GM12878 (cell line): ENCODE measurements around the gene PROX2. TPM values are rescaled to one million over a fixed set of nuclear protein-coding genes. Genes with fewer than 3 reads are reported as not detected.

Experiments used
- ATAC-seq: fragments of 200-7000 bp; cut with Tn5 transposase; 3 replicates; pipeline ENCODE4 v1.9.1; 2020; ENCODE audit warnings: mild to moderate bottlenecking, moderate library complexity
- BruUV-seq: library from RNA; stranded (reverse); fragments of 400-500 nt; replicated peaks from 2 replicates; lab custom pipeline; 2021; lab: Mats Ljungman, UMichigan
- CTCF ChIA-PET: fragments of 300-600 bp; sonication (Branson Sonifier 250); formaldehyde crosslinking; extraction: SDS; loops from one replicate; lab custom pipeline; 2021; ENCODE audit warnings: inconsistent platforms; lab: Yijun Ruan, JAX
- POLR2A ChIA-PET: fragments of 350-600 bp; formaldehyde crosslinking; extraction: SDS; loops from one replicate; lab custom pipeline; 2021; ENCODE audit warnings: inconsistent platforms; lab: Charles Lee
- RAD21 ChIA-PET: fragments of 300-600 bp; sonication (Branson Sonifier 250); formaldehyde crosslinking; loops from one replicate; lab custom pipeline; 2023; ENCODE audit warnings: antibody characterized with exemption; ENCODE audit not compliant: unreplicated experiment; lab: Charles Lee
- SMC1A ChIA-PET: fragments of 300-600 bp; sonication (Branson Sonifier 250); formaldehyde crosslinking; loops from one replicate; lab custom pipeline; 2023; ENCODE audit not compliant: unreplicated experiment, uncharacterized antibody; lab: Charles Lee
- DNase-seq: peaks from one replicate; pipeline ENCODE4 v3.0.0-alpha.2; 2011; ENCODE audit warnings: low read depth, low spot score
- FAIRE-seq: peaks from 3 replicates; lab custom pipeline; 2011; peaks lifted over from hg19 to GRCh38; lab: Jason Lieb, UNC
- H2AFZ ChIP-seq: 2 replicates; pipeline ENCODE4 v1.6.0; 2011; ENCODE audit warnings: low read depth, low read length, control low read depth; ENCODE audit not compliant: control insufficient read depth
- H3K27ac ChIP-seq: 2 replicates; pipeline ENCODE4 v1.5.1; 2011; ENCODE audit warnings: control low read depth; ENCODE audit not compliant: control insufficient read depth, insufficient read depth
- H3K27me3 ChIP-seq, 2 experiments: replicated peaks in 1 of 2; 2 replicates each; pipeline versions ENCODE4 v1.6.0 to v1.6.1; 2011; ENCODE audit warnings: low read length in 1 of 2; ENCODE audit not compliant: control insufficient read depth in 2 of 2, insufficient read depth in 2 of 2
- H3K36me3 ChIP-seq, 2 experiments: 2 replicates each; pipeline ENCODE4 v1.5.1; 2011; ENCODE audit warnings: low read length in 1 of 2; ENCODE audit not compliant: control insufficient read depth in 2 of 2, insufficient read depth in 2 of 2
- H3K4me1 ChIP-seq: 2 replicates; pipeline ENCODE4 v1.6.1; 2011; ENCODE audit warnings: mild to moderate bottlenecking, low read length, moderate library complexity, mixed read lengths; ENCODE audit not compliant: control insufficient read depth, insufficient read depth
- H3K4me2 ChIP-seq: 2 replicates; pipeline ENCODE4 v1.6.0; 2011; ENCODE audit warnings: control low read depth; ENCODE audit not compliant: control insufficient read depth, insufficient read depth
- H3K4me3 ChIP-seq: fragments of 200-600 bp; sonication (generic); 2 replicates; pipeline ENCODE4 v1.5.1; 2016
- H3K79me2 ChIP-seq: 2 replicates; pipeline ENCODE4 v1.6.0; 2011; ENCODE audit warnings: low read length; ENCODE audit not compliant: control insufficient read depth, insufficient read depth
- H3K9ac ChIP-seq: 2 replicates; pipeline ENCODE4 v1.8.0; 2011; ENCODE audit warnings: low read length, control low read depth, mixed read lengths; ENCODE audit not compliant: control insufficient read depth, insufficient read depth
- H3K9me3 ChIP-seq: replicated peaks from 3 replicates; pipeline ENCODE4 v1.5.1; 2011; ENCODE audit warnings: mild to moderate bottlenecking, low read length; ENCODE audit not compliant: control insufficient read depth, insufficient read depth
- H4K20me1 ChIP-seq: 2 replicates; pipeline ENCODE4 v1.6.0; 2011; ENCODE audit not compliant: control insufficient read depth, insufficient read depth
- ASH2L ChIP-seq: fragments of 300-600, 200-600 bp; sonication (generic); IDR thresholded peaks from 2 replicates; pipeline ENCODE4 v1.6.1; 2017; ENCODE audit warnings: low read depth, mild to moderate bottlenecking, borderline replicate concordance
- HDAC6 ChIP-seq: fragments of 200-600 bp; sonication (generic); IDR thresholded peaks from one replicate; pipeline ENCODE4 v1.8.0; 2017; ENCODE audit warnings: antibody characterized with exemption; ENCODE audit not compliant: unreplicated experiment
- SRF ChIP-seq, 2 experiments: IDR thresholded peaks; 2 replicates each; pipeline ENCODE4 v1.6.1; 2011; ENCODE audit warnings: low read depth in 2 of 2, low read length in 2 of 2, mild to moderate bottlenecking in 1 of 2, moderate library complexity in 1 of 2
- SUZ12 ChIP-seq: fragments of 200-600 bp; sonication (generic); IDR thresholded peaks from one replicate; pipeline ENCODE4 v1.6.1; 2018; ENCODE audit warnings: antibody characterized with exemption, mild to moderate bottlenecking; ENCODE audit not compliant: unreplicated experiment
- TAF1 ChIP-seq: IDR thresholded peaks from 2 replicates; pipeline ENCODE4 v1.6.1; 2011; ENCODE audit warnings: mild to moderate bottlenecking, low read depth, low read length, borderline replicate concordance
- YBX1 ChIP-seq: fragments of 450-650 bp; IDR thresholded peaks from 2 replicates; pipeline ENCODE4 v1.6.1; 2016; ENCODE audit warnings: antibody characterized with exemption
- WGBS: methylation state at CpG from one replicate; pipeline ENCODE4 v1.1.6; 2016; ENCODE audit warnings: low lambda C conversion rate; ENCODE audit not compliant: insufficient replicate concordance, insufficient coverage; ENCODE audit errors: missing lambda C conversion rate; 5-methylcytosine and 5-hydroxymethylcytosine counted together
- in situ Hi-C: fragments of 300-500 bp; cut with MboI; formaldehyde crosslinking; loops from 9 replicates; pipeline ENCODE4 v1.14.3; 2018; ENCODE audit warnings: mixed read lengths
- intact Hi-C: fragments of 100-400 bp; cut with micrococcal nuclease; formaldehyde crosslinking; loops from one replicate; pipeline ENCODE4 v1.14.2; 2022; ENCODE audit not compliant: unreplicated experiment
- polyA plus RNA-seq, 11 experiments: library from polyadenylated mRNA; depleted of rRNA in 4 of 11; unstranded in 6 of 11; stranded (reverse) in 5 of 11; fragments of >200 nt; fragmentation: Nextera tagmentation in 4 of 11; fragmentation: Illumina TruSeq in 1 of 11; extraction: Ambion mirVana in 4 of 11; extraction: Trizol in 1 of 11; gene quantifications; 1 replicate in 1 of 11; 2 replicates in 10 of 11; pipeline versions ENCODE4 v1.2.1 to v1.2.3, GENCODE V29; 2011 to 2016; ENCODE audit warnings: inconsistent platforms in 2 of 11, missing spikeins in 2 of 11, low read depth in 1 of 11
- total RNA-seq, 4 experiments: library from RNA; depleted of rRNA in 3 of 4; stranded (reverse); fragments of >200 nt in 3 of 4; fragmentation: Illumina TruSeq in 1 of 4; extraction: Trizol in 1 of 4; gene quantifications; 2 replicates each; pipeline versions ENCODE4 v1.2.1 to v1.2.3, GENCODE V29; 2013 to 2021
- TF ChIP-seq, protein P1 (sequence below): IDR thresholded peaks from 2 replicates; pipeline ENCODE4 v1.6.1; 2011; ENCODE audit warnings: borderline replicate concordance, low read depth, mild to moderate bottlenecking, moderate library complexity, mixed read lengths, low read length; ENCODE audit not compliant: insufficient read depth; ENCODE audit errors: extremely low read length

The PROX2 gene
- total and polyA plus RNA-seq, 10 of the 15 experiments (the other 5 are each of a cell fraction or from before 2014, with no cell fraction given) = 0.04 to 0.42 (median 0.19) TPM

DNA sequence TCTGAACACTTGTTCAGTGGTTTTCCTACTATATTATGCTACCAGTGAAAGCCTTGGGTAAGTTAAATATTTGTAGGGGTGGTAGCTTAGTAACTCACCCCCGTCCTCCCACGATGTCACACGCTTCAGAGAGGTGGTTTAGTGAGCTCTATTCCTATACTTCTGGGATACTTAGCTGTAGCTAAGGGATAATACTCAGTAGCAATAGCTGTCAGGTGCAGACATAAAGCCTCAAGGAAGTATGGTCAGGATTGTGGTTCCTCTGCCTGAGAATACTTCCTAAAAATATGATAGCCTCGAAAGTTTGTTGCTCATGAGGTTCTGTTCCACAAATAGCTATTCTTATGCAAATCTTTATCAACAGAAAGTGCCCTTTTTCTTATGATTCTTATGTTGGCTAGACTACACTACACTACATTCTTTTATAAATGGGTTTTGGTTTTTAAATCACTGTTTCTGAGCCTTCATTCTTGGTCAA, 17.7 kb upstream of the PROX2 start (continued):
- TF ChIP-seq, protein P1, sequence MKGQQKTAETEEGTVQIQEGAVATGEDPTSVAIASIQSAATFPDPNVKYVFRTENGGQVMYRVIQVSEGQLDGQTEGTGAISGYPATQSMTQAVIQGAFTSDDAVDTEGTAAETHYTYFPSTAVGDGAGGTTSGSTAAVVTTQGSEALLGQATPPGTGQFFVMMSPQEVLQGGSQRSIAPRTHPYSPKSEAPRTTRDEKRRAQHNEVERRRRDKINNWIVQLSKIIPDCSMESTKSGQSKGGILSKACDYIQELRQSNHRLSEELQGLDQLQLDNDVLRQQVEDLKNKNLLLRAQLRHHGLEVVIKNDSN = no peak
- peak; percentile 50; the same call in 1 of the 2 replicates for TF ChIP-seq ASH2L
- TF ChIP-seq, all 136 proteins: peak for 13

DNA sequence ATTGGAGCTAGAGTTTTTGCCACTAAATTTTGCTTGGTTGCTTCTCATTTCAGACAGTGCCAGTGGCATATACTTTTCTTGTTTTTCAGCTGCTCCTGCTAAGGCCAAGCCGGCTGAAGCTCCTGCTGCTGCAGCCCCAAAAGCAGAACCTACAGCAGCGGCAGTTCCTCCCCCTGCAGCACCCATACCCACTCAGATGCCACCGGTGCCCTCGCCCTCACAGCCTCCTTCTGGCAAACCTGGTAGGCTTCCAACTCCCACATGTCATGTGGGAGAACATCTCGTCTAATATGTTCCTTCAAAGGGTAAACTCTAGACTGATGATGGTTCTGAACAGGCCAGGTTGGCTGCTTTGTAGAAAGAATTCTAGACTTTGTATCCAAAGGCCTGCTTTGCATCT, 16.8 kb upstream of the PROX2 start:
- ChIA-PET CTCF (interaction anchor here (0.6 to 26.0 kb wide), 8 partner anchors 8 to 284 kb away, joined by 3 to 552 read pairs (median 12); partner anchors contain the start of gene DLST), RAD21 (interaction anchor here (0.9 to 2.6 kb wide), 8 partner anchors 8 to 196 kb away, joined by 3 to 20 read pairs (median 4); no protein-coding TSS in a partner anchor)
- in situ Hi-C loops = no loop called here
- peak overlapping the region; percentile 67 for H3K4me2 ChIP-seq
- H3K27ac ChIP-seq = peak overlapping the region; percentile 63
- ATAC-seq = peak; percentile 44
- no peak overlapping the region for H3K4me3 ChIP-seq
- H3K27me3 ChIP-seq = no peaks in the 10 kb centered on the region
- H3K9ac ChIP-seq = no peak overlapping the region
- TF ChIP-seq TAF1 (no peak), HDAC6 (peak; percentile 16), SRF (IDR thresholded peaks at IDR 0.05; ENCODE audit: low read depth in 2 of 2, low read length in 2 of 2) (no peak), SUZ12 (no peak), YBX1 (no peak)
- TF ChIP-seq, all 136 proteins: peak for 1
- ChIA-PET POLR2A (interaction anchor here (0.8 to 1.8 kb wide), 6 partner anchors 8 to 49 kb away, joined by 3 to 11 read pairs (median 4); partner anchors contain the start of gene DLST), SMC1A (interaction anchor here (0.5 to 2.6 kb wide), 9 partner anchors 8 to 196 kb away, joined by 3 to 17 read pairs (median 6); no protein-coding TSS in a partner anchor)
- FAIRE-seq = no peak
- no peak for DNase-seq
- Histone ChIP-seq H4K20me1 (no peaks in the 10 kb centered on the region), H3K9me3 (no peaks in the 10 kb centered on the region), H2AFZ (no peak overlapping the region), H3K79me2 (peaks cover 8% of the 10 kb centered on the region), H3K36me3 (peaks cover 16 to 56% of the 10 kb centered on the region in 2 experiments), H3K4me1 (peaks cover 35% of the 10 kb centered on the region)
- 23% methylated on average over 5 of the region's 5 CpGs for WGBS
- BruUV-seq = no TSS peak
- intact Hi-C loops = no loop called here
